Muscle layer of colon (tissue), 2 donors: Measurements from ENCODE around the gene GPR173.

Experiments
- H3K27ac ChIP-seq: one replicate; pipeline ENCODE4 v1.7.0; 2013; ENCODE audit warnings: low read depth, mild to moderate bottlenecking, low read length, moderate library complexity
- H3K27me3 ChIP-seq, 2 donors: one replicate each; pipeline ENCODE4 v1.7.0; 2013; ENCODE audit warnings: low read length in 2 of 2, mild to moderate bottlenecking in 2 of 2; ENCODE audit not compliant: insufficient read depth in 2 of 2, control insufficient read depth in 1 of 2
- H3K36me3 ChIP-seq: one replicate; pipeline ENCODE4 v1.7.0; 2013; ENCODE audit warnings: mild to moderate bottlenecking, low read length; ENCODE audit not compliant: insufficient read depth
- H3K4me1 ChIP-seq: one replicate; pipeline ENCODE4 v1.7.0; 2013; ENCODE audit warnings: mild to moderate bottlenecking, low read length; ENCODE audit not compliant: insufficient read depth
- H3K4me3 ChIP-seq, 2 donors: one replicate each; pipeline ENCODE4 v1.7.0; 2013; ENCODE audit warnings: low read length in 2 of 2, low read depth in 1 of 2, mild to moderate bottlenecking in 1 of 2, moderate library complexity in 1 of 2
- H3K9ac ChIP-seq: one replicate; pipeline ENCODE4 v1.7.0; 2013; ENCODE audit warnings: low read length
- H3K9me3 ChIP-seq: one replicate; pipeline ENCODE4 v1.7.0; 2013; ENCODE audit warnings: mild to moderate bottlenecking, low read length
- donor health status: abdominal sarcoma.
- donor health status: Adenocarcinoma of cecum.

GPR173 gene

DNA sequence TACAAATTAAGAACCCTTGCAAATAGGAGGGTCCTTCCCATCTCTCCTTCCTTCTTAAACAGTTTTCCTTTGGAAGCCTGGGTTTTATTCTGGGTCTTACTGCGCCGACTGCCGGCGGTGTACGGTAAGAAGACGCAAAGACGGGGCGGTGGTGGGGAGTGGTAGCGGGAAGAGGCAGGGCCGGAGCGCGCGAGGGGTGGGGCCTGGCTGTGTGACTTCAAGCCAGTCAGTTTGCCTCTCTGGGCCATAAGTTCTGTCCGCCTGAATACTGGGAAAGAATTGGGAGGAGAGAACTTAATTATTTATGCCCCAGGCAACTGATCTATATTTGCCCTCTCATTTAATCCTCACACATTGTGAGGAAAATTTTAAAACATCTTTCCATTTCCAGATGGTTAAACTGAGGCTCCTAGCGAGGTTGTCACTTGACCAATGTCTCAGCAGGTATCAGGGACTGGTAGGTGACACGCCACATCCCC lies 44.6 kb downstream of the GPR173 start:
- Histone ChIP-seq H3K4me1 (peaks cover 7% of the 10 kb centered on the region), H3K27me3 (peaks cover 0 to 5% of the 10 kb centered on the region in 2 donors), H3K4me3 (peak overlapping the region in 1 of 2 donors; percentile 67), H3K9ac (peak overlapping the region; percentile 53), H3K36me3 (no peaks in the 10 kb centered on the region), H3K27ac (peak overlapping the region; percentile 85), H3K9me3 (no peaks in the 10 kb centered on the region)

DNA sequence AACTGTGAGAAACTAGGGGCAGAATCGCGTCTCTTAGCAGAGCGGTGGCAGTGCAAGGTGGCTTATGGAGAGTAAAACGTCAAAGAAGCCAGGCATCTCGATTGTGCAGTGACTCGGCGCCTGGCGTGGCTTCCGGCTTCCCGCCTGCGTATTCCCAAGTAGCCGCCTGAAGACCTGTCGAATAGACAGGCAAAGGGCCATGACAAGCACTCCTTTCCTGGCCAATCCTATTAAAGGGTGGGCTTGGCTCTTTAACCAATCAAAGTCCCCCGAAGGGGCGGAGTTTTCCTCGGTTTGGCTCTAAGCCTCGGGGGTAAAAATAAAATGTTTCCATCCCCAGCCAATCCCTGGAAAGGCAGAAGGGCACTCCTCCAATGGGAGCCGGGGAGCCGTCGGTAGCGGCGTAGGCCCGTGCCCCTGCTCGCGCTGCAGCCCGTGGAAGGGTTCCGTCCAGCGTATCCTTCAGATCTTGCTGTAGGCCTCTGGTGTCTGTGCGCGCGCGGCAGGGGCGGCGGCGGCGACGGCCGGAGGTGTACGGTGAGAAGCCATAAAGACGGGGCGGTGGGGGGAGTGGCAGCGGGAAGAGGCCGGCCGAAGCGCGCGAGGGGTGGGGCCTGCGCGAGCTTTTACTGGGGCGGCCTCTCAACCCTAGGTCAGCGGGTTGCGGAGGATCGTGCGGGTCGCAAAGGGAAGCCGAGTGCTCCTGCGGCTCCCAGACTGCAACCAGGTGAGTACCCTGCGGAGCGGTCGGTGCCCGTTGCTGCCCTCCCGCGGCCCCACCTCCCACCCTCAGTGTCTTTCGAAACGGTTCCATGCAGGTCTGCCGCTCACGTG lies 45.4 kb downstream of the GPR173 start, which contains the start of gene KANTR:
Gene KANTR (plus strand): TSS at position 395 of the 834 bp plus-strand sequence. CDS start 30,131 bp downstream, outside the sequence.
- H3K4me1 ChIP-seq: peaks cover 7% of the 10 kb centered on the region
- H3K36me3 ChIP-seq: no peaks in the 10 kb centered on the region
- H3K4me3 ChIP-seq: peak within 1 kb of the TSS; percentile 65 to 67
- H3K9ac ChIP-seq: peak within 1 kb of the TSS; percentile 53
- peak within 1 kb of the TSS; percentile 85 for H3K27ac ChIP-seq
- H3K9me3 ChIP-seq: no peaks in the 10 kb centered on the region
- no peaks in the 10 kb centered on the region for H3K27me3 ChIP-seq

DNA sequence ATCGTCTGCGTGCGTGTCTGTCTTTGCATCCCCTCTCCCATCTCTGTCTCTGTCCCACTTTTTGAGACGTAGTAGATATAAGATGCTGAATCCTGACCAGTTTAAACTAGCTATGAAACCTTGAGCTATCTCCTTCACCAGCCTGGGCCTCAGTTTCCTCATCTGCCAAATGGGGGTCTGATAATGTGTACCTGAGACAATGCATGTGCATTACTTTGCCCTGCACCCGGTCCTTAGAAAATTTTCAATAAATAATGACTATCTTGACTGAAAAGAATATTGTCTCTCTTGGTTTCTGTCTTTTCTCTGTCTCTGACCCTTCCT lies 46.0 kb downstream of the GPR173 start:
- Histone ChIP-seq H3K9me3 (no peaks in the 10 kb centered on the region), H3K27me3 (no peaks in the 10 kb centered on the region), H3K9ac (peak overlapping the region; percentile 9), H3K36me3 (no peaks in the 10 kb centered on the region), H3K27ac (peak overlapping the region; percentile 76), H3K4me3 (peak overlapping the region; percentile 65 to 67), H3K4me1 (peaks cover 7% of the 10 kb centered on the region)

DNA sequence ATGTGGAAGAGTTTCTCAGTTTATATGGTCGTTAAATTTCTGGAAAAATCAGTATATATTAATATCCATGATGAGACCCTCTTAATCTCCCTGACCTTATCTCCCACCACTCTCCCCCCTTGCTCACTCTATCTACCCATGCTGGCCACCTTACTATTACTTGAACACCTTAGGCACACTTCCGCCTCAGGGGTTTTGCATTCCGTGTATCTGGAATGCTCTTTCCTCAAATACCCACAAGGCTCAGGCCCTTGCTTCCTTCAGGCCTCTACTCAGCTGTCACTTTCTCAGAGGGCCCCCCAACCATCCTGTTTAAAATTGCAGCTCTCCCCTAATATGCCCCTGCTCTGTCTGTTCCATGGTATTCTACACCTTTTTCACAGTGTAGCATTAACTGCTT lies 47.2 kb downstream of the GPR173 start:
- no peak overlapping the region for H3K4me3 ChIP-seq
- no peaks in the 10 kb centered on the region for H3K27me3 ChIP-seq
- H3K9me3 ChIP-seq: no peaks in the 10 kb centered on the region
- H3K4me1 ChIP-seq: peaks cover 7% of the 10 kb centered on the region
- H3K36me3 ChIP-seq: no peaks in the 10 kb centered on the region
- H3K9ac ChIP-seq: no peak overlapping the region
- H3K27ac ChIP-seq: no peak overlapping the region

DNA sequence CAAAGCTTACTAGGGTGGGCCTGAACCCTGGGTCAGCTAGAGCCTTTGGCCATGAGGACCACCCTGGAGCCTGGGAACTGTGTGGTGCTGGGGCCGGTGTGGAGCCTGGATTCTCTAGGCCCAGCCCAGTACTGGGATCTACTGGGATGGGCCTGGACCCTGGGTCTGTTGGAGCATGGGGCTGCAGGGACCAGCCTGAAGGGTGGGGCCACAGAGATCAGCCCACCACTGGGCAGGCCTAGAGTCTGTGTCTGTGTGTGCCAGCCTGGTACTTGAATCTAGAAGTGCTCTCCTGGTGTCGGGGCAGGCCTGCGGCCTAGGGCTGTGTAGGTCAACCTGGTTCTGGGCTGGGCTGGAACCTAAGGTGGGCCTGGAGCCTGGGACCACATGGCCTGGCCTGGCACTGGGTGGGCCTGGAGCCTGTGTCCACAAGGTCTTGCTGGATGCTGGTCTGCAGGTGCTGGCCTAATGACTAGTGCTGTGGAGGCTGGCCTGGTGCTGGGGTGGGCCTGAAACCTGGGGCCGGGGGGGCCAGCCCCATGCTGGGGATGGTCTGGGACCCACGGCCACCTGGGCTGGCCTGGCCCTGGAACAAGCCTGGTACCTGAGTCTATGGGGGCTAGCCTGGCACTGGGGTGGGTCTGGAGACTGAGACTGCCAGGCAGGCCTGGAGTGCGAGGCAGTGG lies 66.4 kb downstream of the GPR173 start:
- Histone ChIP-seq H3K9ac (no peak overlapping the region), H3K4me3 (no peak overlapping the region), H3K27ac (peak overlapping the region; percentile 52), H3K36me3 (no peaks in the 10 kb centered on the region), H3K9me3 (no peaks in the 10 kb centered on the region), H3K27me3 (peaks cover 0 to 9% of the 10 kb centered on the region in 2 donors), H3K4me1 (peaks cover 4% of the 10 kb centered on the region)

DNA sequence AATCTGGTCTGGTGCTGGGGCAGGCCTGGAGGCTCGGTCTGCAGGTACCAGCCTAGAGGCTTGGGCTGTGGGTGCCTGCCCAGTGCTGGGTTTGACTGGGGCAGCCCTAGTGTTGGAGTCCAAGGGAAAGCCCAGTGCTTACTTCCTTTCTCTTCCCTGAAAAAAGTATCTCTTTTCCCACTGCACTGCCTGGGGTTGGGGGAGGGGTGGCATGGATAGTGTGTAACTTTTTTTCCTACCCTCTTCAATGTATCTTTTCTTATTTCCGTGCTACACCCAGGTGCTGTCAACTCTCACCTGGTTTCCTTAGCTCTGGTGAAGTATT lies 66.9 kb downstream of the GPR173 start:
- peaks cover 4% of the 10 kb centered on the region for H3K4me1 ChIP-seq
- H3K36me3 ChIP-seq: no peaks in the 10 kb centered on the region
- no peaks in the 10 kb centered on the region for H3K9me3 ChIP-seq
- peak overlapping the region; percentile 52 for H3K27ac ChIP-seq
- H3K27me3 ChIP-seq: peaks cover 0 to 9% of the 10 kb centered on the region in 2 donors
- no peak overlapping the region for H3K9ac ChIP-seq
- H3K4me3 ChIP-seq: peak overlapping the region; percentile 0 to 8

DNA sequence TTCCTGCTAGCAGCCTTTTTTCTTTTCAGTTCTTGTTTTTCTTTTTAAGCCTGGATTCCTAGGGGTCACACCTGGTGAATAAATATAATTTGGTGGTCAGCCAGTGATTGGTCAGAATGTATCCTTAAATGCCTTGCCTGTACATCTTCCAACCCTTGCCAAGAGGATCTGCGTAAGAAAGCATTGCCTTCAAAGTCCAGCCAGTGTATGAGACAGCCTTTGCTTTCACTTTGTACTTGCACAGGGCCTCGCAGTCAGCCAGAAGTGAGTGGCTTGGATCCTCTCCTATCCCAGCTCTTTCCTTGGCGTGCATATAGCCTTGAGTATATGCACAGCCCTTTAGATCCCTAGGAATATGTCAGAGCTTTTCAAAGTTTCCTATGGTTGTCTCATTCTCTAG lies 67.5 kb downstream of the GPR173 start:
- H3K36me3 ChIP-seq: no peaks in the 10 kb centered on the region
- peaks cover 0 to 9% of the 10 kb centered on the region in 2 donors for H3K27me3 ChIP-seq
- H3K27ac ChIP-seq: peak overlapping the region; percentile 70
- H3K9me3 ChIP-seq: no peaks in the 10 kb centered on the region
- no peak overlapping the region for H3K9ac ChIP-seq
- peaks cover 4% of the 10 kb centered on the region for H3K4me1 ChIP-seq
- peak overlapping the region; percentile 0 to 8 for H3K4me3 ChIP-seq

DNA sequence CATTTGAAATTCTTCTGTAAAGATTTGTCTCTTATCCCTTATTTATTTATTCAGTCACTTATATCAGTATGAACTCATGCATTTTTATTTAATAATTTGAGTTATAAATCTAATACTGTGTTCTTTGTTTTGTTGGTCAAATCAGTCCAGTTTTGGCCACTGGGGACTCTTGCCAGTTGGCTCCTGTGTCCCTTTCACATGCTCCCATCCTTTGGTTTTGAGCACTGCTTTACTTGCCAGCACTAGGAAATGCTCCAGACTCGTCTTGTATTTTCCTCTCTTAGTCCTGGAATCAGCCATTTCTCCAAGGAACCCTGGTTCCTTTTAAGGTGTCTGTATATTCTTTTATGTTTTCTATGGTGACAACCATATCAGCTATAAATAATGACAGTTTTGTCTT lies 73.4 kb downstream of the GPR173 start:
- no peak overlapping the region for H3K4me3 ChIP-seq
- peaks cover 0 to 3% of the 10 kb centered on the region in 2 donors for H3K27me3 ChIP-seq
- peaks cover 7% of the 10 kb centered on the region for H3K9me3 ChIP-seq
- H3K9ac ChIP-seq: no peak overlapping the region
- H3K4me1 ChIP-seq: no peaks in the 10 kb centered on the region
- H3K36me3 ChIP-seq: no peaks in the 10 kb centered on the region
- no peak overlapping the region for H3K27ac ChIP-seq

DNA sequence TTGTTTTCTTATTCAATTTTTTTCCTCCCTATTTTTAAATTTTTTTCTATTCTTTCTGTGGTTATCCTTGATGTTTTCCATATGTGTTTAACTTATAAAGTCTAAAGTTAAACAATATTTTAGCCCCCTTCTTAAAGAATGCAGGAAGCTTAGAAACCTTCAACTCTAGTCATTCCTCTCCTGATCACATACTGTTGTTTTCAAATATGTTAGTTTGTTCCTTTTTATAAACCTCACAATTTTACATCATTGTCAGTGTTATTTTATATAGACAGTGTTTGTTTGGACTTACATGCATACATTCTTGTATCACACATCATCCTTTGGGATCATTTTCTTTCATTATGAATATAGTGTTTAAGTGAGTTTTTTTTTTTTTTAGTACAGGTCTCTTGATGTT lies 76.9 kb downstream of the GPR173 start:
- Histone ChIP-seq H3K27ac (no peak overlapping the region), H3K36me3 (no peaks in the 10 kb centered on the region), H3K4me3 (no peak overlapping the region), H3K27me3 (peaks cover 0 to 5% of the 10 kb centered on the region in 2 donors), H3K9ac (no peak overlapping the region), H3K4me1 (no peaks in the 10 kb centered on the region), H3K9me3 (peaks cover 7% of the 10 kb centered on the region)

DNA sequence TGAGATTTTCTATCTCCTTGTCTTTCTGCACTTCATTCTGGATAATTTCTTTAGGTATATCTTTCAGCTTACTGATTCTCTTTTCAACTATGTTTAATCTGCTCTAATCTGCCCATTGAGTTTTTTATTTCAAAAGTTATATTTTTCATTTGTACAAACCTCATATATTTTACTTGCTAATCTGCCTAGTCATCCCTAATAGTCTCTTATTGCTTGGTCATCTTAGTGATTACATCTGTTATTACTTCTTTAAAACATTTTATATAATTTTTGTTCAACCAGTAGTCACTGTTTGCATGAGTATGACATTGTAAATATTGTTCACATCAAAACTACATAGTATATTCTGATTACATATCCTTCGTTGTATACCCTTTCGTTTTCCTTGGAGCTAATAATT lies 77.8 kb downstream of the GPR173 start:
- H3K4me1 ChIP-seq: no peaks in the 10 kb centered on the region
- no peak overlapping the region for H3K27ac ChIP-seq
- no peaks in the 10 kb centered on the region for H3K36me3 ChIP-seq
- no peak overlapping the region for H3K4me3 ChIP-seq
- H3K27me3 ChIP-seq: peaks cover 0 to 5% of the 10 kb centered on the region in 2 donors
- H3K9me3 ChIP-seq: peaks cover 7% of the 10 kb centered on the region
- no peak overlapping the region for H3K9ac ChIP-seq

DNA sequence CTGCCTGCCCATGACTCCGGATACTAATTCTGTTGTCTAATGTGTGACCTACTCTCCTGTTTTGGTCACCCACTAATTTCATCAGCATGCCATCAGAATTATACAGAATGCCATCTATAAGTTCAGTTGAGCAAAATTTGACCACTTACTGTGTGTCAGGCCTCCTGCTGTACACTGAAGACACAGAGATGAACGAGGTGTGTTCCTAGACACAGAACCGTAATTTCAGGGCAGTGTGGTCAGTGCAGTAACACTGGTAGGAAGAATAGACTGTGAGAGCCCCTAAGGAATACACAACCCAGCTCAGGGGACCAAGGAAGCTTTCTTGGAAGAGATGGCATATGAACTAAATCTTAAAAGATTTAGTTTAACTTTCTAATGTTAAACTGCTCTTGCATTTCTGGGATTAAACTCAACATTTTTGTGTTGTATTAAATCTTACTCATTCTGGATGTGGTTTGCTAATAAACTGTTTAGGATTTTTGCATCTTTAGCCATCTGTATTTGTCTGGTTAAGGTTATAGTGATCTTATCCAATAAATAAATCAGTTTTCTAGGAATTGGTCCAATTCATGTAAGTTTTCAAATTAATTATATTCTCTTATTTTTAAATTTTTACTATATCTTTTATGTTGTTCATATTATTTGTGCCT lies 79.6 kb downstream of the GPR173 start:
- Histone ChIP-seq H3K36me3 (no peaks in the 10 kb centered on the region), H3K27ac (no peak overlapping the region), H3K9me3 (peaks cover 7% of the 10 kb centered on the region), H3K27me3 (peaks cover 0 to 8% of the 10 kb centered on the region in 2 donors), H3K4me1 (no peaks in the 10 kb centered on the region), H3K9ac (no peak overlapping the region), H3K4me3 (no peak overlapping the region)
